ENCODE data around the gene DENND1C. TPM values are rescaled to one million over a fixed set of nuclear protein-coding genes. Genes with fewer than 3 reads are reported as not detected.

The DENND1C gene
- total RNA-seq, 4 donors from 2014 or later = 1.4 to 2.1 TPM; not detected in 2

- H3K36me3 ChIP-seq = no peaks in the 10 kb centered on the region
- intact Hi-C loops (cut with DNase I; ENCODE audit: low total_unique reads) = no loop called here
Observed at GRCh38 chr19:6424195-6424938, 57.2 kb downstream of the DENND1C start, which contains the start of gene KHSRP. Gene KHSRP, minus strand, starts transcription at chr19:6424811. Its CDS starts 110 bp downstream, at chr19:6424701.

GRCh38 chr19:6423499-6424194, 57.9 kb downstream of the DENND1C start:
- peak; percentile 21 to 34 for DNase-seq
- Histone ChIP-seq H3K4me3 (peak overlapping the region; percentile 85 to 89), H3K36me3 (no peaks in the 10 kb centered on the region), H3K27me3 (no peaks in the 10 kb centered on the region), H3K4me1 (peaks cover 0 to 8% of the 10 kb centered on the region in 2 donors), H3K27ac (peak overlapping the region; percentile 78 to 87), H3K9me3 (no peaks in the 10 kb centered on the region)
- intact Hi-C loops (cut with DNase I; ENCODE audit: low total_unique reads) = no loop called here
- TF ChIP-seq POLR2A (IDR thresholded peaks at IDR 0.05) = no peak
- no peak for TF ChIP-seq CTCF (IDR thresholded peaks at IDR 0.05)

More at GRCh38 chr19:6424195-6424938, 57.2 kb downstream of the DENND1C start, which contains the start of gene KHSRP:
- H3K27ac ChIP-seq = peak within 1 kb of the TSS; percentile 82 to 90
- peak; percentile 22 to 47 for DNase-seq
- peak within 1 kb of the TSS; percentile 85 to 89 for H3K4me3 ChIP-seq
- TF ChIP-seq POLR2A (IDR thresholded peaks at IDR 0.05) (peak; percentile 77 to 91), CTCF (IDR thresholded peaks at IDR 0.05) (no peak)
- H3K9me3 ChIP-seq = no peaks in the 10 kb centered on the region
- peaks cover 0 to 8% of the 10 kb centered on the region in 2 donors for H3K4me1 ChIP-seq
- H3K27me3 ChIP-seq = no peaks in the 10 kb centered on the region

GRCh38 chr19:6421075-6422014, 60.2 kb downstream of the DENND1C start:
- H3K36me3 ChIP-seq = no peaks in the 10 kb centered on the region

GRCh38 chr19:6418562-6418932, 63.0 kb downstream of the DENND1C start:
- H3K4me1 ChIP-seq = peaks cover 5 to 12% of the 10 kb centered on the region in 2 donors
- intact Hi-C loops (cut with DNase I; ENCODE audit: low total_unique reads) = no loop called here
- H3K36me3 ChIP-seq = no peaks in the 10 kb centered on the region
- no peak for DNase-seq
- H3K27me3 ChIP-seq = no peaks in the 10 kb centered on the region
- no peak overlapping the region for H3K4me3 ChIP-seq
- H3K9me3 ChIP-seq = no peaks in the 10 kb centered on the region
- H3K27ac ChIP-seq = no peak overlapping the region
- TF ChIP-seq CTCF (IDR thresholded peaks at IDR 0.05) (no peak), POLR2A (IDR thresholded peaks at IDR 0.05) (no peak)

More at GRCh38 chr19:6421075-6422014, 60.2 kb downstream of the DENND1C start:
- no peak for DNase-seq
- no peak for TF ChIP-seq POLR2A (IDR thresholded peaks at IDR 0.05)
- TF ChIP-seq CTCF (IDR thresholded peaks at IDR 0.05) = no peak
- H3K27ac ChIP-seq = no peak overlapping the region
- H3K27me3 ChIP-seq = no peaks in the 10 kb centered on the region
- no peak overlapping the region for H3K4me3 ChIP-seq
- intact Hi-C loops (cut with DNase I; ENCODE audit: low total_unique reads) = no loop called here
- H3K9me3 ChIP-seq = no peaks in the 10 kb centered on the region
- peaks cover 5 to 8% of the 10 kb centered on the region in 2 donors for H3K4me1 ChIP-seq
